ENCODE results near the gene LDLRAD3. TPM values are rescaled to one million over a fixed set of nuclear protein-coding genes. Genes with fewer than 3 reads are reported as not detected.
"Not testable (repeated sequence)": the region's sequence is repeated elsewhere in the genome, so short reads cannot be mapped to it uniquely, and the experiment has no call there.

LDLRAD3 gene
- total RNA-seq, 1 donor from 2014 or later = 21.6 TPM

DNA sequence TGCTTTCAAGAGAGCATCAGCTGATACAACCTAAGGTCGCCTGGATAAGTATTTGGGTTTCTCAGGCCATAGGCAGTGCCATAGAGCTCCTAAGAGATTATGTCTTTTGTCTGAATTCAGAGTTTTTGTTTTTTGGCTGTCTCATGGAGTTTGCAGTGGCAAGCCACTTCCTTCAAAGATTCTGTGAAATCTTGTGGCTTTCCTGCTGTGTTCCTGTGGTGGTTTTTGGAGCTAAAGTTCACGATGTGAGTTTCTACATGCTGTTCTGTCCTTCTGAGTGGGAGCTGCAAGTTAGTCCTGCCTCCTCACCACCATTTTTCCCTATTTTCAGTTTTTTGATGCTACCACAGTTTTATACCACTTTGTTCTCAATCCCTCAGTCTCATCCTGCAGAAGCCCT is 234.0 kb downstream of the LDLRAD3 start:
- intact Hi-C loops (cut with DNase I) = no loop called here
- Histone ChIP-seq H3K4me1 (no peaks in the 10 kb centered on the region), H3K27me3 (no peaks in the 10 kb centered on the region), H3K36me3 (no peaks in the 10 kb centered on the region), H3K27ac (no peak overlapping the region), H3K9me3 (no peaks in the 10 kb centered on the region), H3K4me3 (no peak overlapping the region)
- no peak for DNase-seq (ENCODE audit: low spot score in 2 of 2)
- TF ChIP-seq, protein P1, sequence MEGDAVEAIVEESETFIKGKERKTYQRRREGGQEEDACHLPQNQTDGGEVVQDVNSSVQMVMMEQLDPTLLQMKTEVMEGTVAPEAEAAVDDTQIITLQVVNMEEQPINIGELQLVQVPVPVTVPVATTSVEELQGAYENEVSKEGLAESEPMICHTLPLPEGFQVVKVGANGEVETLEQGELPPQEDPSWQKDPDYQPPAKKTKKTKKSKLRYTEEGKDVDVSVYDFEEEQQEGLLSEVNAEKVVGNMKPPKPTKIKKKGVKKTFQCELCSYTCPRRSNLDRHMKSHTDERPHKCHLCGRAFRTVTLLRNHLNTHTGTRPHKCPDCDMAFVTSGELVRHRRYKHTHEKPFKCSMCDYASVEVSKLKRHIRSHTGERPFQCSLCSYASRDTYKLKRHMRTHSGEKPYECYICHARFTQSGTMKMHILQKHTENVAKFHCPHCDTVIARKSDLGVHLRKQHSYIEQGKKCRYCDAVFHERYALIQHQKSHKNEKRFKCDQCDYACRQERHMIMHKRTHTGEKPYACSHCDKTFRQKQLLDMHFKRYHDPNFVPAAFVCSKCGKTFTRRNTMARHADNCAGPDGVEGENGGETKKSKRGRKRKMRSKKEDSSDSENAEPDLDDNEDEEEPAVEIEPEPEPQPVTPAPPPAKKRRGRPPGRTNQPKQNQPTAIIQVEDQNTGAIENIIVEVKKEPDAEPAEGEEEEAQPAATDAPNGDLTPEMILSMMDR (IDR thresholded peaks at IDR 0.05) = no peak

DNA sequence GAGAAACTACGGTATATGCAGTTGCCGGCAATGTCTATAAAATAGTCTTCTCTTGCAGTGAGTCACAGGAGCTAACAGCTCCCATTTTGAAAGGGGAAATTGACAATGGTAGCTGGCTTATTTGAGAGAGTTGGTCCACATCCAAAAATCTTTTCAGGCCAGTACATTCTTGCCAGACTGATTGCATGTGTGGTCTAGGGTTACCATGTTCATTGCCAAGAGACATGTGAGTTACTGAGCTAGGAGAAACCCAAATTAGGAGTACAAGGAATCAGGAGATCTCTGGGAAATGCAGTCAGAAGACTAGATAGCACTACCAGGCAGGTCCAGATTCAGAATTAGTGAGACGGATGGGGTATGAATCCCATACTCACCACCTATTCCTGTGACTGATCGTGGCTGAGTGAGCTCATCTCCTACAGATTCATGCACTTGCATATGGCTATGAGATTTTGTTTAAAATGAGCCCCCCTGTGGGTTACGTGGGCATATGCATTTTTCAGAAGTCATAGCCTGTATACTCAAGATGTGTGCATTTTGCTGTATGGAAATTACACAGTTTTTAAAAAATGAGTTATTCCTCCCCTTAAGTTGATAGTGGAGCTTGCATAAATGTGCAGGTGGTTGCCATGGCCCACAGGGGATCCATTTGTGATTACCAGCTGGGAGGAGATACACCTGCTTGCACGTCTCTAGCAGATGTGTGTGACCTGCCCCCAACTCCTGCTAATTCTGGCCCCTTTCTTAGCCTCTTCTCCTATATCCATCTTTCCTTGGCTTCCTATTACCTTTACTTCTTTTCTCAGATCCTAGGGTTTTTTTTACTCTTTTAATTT is 242.7 kb downstream of the LDLRAD3 start:
- H3K27ac ChIP-seq = no peak overlapping the region
- no peaks in the 10 kb centered on the region for H3K36me3 ChIP-seq
- H3K27me3 ChIP-seq = no peaks in the 10 kb centered on the region
- H3K4me3 ChIP-seq = no peak overlapping the region
- TF ChIP-seq, protein P1 (IDR thresholded peaks at IDR 0.05) = no peak
- H3K9me3 ChIP-seq = no peaks in the 10 kb centered on the region
- no peak for DNase-seq (ENCODE audit: low spot score in 2 of 2)
- no peaks in the 10 kb centered on the region for H3K4me1 ChIP-seq
- intact Hi-C loops (cut with DNase I) = no loop called here

DNA sequence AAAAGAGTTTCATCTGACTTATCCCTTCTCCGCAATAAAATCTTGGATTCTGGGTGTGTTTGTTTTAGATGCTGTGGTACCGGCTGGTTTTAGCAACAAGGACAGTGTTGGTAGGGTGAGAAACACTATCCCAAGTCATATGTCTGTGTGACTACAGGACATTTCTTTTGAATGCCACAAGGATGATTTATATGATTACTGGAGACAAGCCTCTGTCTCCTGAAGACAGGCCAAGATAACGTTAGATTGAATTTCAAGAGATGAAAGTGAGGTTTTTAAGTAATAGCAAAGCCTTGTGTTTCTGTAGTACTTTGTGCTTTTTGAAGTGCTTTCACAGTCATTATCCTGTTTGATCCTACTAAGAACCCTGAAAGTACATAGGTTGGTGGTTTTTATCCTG is 243.8 kb downstream of the LDLRAD3 start:
- Histone ChIP-seq H3K27me3 (no peaks in the 10 kb centered on the region), H3K4me3 (no peak overlapping the region), H3K4me1 (no peaks in the 10 kb centered on the region), H3K36me3 (no peaks in the 10 kb centered on the region), H3K27ac (no peak overlapping the region), H3K9me3 (no peaks in the 10 kb centered on the region)
- intact Hi-C loops (cut with DNase I) = no loop called here
- TF ChIP-seq, protein P1 (IDR thresholded peaks at IDR 0.05) = no peak
- DNase-seq (ENCODE audit: low spot score in 2 of 2) = no peak

DNA sequence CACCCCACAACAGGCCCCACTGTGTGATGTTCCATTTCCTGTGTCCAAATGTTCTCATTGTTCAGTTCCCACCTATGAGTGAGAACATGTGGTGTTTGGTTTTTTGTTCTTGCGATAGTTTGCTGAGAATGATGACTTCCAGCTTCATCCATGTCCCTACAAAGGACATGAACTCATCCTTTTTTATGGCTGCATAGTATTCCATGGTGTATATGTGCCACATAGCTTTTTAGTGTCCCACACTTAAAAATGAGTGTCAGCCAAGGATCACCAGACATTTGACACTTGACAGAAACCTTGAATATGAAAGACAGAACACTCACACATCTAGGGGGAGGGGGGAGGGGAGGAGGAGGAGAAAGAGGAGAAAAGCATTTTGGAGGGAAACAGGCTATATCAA is 245.9 kb downstream of the LDLRAD3 start:
- H3K4me3 ChIP-seq; intact Hi-C loops (cut with DNase I); DNase-seq (ENCODE audit: low spot score in 2 of 2); H3K27ac ChIP-seq; H3K36me3 ChIP-seq; H3K9me3 ChIP-seq; H3K4me1 ChIP-seq; H3K27me3 ChIP-seq: not testable (repeated sequence)

DNA sequence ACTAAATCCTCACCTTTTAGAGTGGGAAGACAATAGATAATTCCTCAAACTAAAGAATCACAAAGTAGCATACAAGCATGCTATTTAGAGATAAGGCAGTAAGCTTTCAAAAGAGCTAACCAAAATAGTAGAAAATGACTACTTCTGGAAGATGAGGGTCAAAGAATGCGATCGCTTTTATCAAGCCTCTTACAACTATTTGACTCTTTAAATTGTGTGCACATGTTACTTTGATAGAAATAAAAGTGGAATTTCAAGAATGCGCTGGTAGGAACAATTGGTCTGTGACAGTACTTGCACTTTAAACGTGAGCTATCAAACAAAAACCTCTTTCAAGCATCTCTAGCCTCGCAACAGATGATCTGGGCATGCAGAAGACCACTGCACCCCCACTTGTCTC is 248.1 kb downstream of the LDLRAD3 start:
- H3K36me3 ChIP-seq = no peaks in the 10 kb centered on the region
- no peak overlapping the region for H3K4me3 ChIP-seq
- DNase-seq (ENCODE audit: low spot score in 2 of 2) = no peak
- no peaks in the 10 kb centered on the region for H3K4me1 ChIP-seq
- H3K27me3 ChIP-seq = no peaks in the 10 kb centered on the region
- no peak overlapping the region for H3K27ac ChIP-seq
- TF ChIP-seq, protein P1 (IDR thresholded peaks at IDR 0.05) = no peak
- intact Hi-C loops (cut with DNase I) = no loop called here
- no peaks in the 10 kb centered on the region for H3K9me3 ChIP-seq

DNA sequence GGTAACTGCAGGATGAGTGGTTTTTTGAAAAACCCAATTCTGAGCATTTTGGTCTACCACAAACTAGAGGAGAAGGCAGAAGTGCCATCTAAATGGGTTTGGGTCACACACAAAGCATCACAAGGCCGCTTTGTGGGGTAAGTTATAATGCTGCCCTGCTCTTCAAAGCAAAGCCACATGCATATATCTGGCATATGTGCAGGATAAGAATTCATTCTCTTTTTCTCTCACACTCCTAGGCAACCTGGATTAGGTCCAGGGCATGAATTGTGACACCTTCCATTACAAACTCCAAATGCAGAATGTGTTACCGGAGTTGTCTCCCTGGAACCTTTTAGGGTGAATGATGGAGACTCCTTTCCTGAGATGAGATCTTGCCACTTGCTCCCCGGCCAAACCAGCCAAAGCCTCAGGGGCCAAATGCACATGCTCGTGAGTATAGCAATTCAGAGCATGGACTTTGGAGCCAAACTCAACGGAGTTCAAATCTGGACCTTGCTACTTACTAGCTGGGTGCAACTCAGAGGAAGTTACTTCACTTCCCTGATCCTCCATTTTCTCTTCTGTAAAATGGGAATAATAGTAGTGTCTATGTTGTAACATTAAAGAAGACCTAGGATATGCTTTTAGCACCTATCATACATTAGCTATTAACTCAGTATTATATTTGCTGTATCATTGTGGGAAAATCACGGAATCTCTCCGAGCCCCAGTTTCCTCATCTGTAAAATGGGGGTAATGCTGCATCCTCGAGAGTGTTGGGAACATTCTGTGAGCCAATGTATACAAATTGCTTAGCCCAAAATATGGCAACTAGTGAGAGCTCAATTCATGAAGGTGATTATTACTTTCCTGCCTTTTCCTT is 248.8 kb downstream of the LDLRAD3 start:
- Histone ChIP-seq H3K27ac (no peak overlapping the region), H3K4me3 (no peak overlapping the region), H3K4me1 (no peaks in the 10 kb centered on the region), H3K9me3 (no peaks in the 10 kb centered on the region), H3K36me3 (no peaks in the 10 kb centered on the region), H3K27me3 (no peaks in the 10 kb centered on the region)
- no peak for DNase-seq (ENCODE audit: low spot score in 2 of 2)
- TF ChIP-seq, protein P1 (IDR thresholded peaks at IDR 0.05) = no peak
- intact Hi-C loops (cut with DNase I) = no loop called here
